Measurements from ENCODE around the gene ADAR.

The ADAR gene

DNA sequence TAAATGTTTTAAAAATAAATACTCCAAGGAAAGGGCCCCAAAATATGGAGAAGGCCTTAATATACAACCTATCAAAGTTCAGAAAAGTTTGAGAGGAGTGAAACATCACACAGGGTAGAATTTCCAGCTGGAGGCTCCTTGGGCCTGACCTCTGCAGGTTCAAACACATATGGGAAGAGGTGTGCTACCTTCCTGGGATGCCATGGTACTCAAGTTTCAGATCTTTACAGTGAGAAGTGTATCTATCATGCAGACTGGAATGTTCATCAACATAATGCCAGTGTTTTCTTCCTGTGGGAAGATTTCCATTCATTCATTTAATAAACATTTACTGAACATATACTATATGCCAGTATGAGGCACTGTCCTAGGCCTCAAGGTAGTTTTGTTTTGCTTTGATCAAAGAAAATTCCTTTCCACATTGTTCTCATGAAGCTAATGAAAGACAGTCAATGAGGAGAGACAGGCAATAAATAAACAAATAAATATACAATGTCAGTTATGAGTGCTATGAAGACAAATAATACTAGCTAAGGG lies 14.6 kb upstream of the ADAR start:
- Histone ChIP-seq H3K27ac (no peak overlapping the region), H3K4me2 (ENCODE audit: low read length) (no peak overlapping the region), H3K79me2 (peaks cover 32% of the 10 kb centered on the region), H3K4me3 (ENCODE audit: low read depth, low read length) (no peak overlapping the region), H3K4me1 (peaks cover 4% of the 10 kb centered on the region), H2AFZ (no peak overlapping the region), H3K27me3 (ENCODE audit: control insufficient read depth, insufficient read depth, low read length) (no peaks in the 10 kb centered on the region), H3K9ac (no peak overlapping the region), H3K9me3 (ENCODE audit: control insufficient read depth, low read length) (no peaks in the 10 kb centered on the region), H3K36me3 (ENCODE audit: control insufficient read depth, insufficient read depth, low read length) (no peaks in the 10 kb centered on the region)
- TF ChIP-seq, protein P1, sequence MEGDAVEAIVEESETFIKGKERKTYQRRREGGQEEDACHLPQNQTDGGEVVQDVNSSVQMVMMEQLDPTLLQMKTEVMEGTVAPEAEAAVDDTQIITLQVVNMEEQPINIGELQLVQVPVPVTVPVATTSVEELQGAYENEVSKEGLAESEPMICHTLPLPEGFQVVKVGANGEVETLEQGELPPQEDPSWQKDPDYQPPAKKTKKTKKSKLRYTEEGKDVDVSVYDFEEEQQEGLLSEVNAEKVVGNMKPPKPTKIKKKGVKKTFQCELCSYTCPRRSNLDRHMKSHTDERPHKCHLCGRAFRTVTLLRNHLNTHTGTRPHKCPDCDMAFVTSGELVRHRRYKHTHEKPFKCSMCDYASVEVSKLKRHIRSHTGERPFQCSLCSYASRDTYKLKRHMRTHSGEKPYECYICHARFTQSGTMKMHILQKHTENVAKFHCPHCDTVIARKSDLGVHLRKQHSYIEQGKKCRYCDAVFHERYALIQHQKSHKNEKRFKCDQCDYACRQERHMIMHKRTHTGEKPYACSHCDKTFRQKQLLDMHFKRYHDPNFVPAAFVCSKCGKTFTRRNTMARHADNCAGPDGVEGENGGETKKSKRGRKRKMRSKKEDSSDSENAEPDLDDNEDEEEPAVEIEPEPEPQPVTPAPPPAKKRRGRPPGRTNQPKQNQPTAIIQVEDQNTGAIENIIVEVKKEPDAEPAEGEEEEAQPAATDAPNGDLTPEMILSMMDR (IDR thresholded peaks at IDR 0.05), result no peak

DNA sequence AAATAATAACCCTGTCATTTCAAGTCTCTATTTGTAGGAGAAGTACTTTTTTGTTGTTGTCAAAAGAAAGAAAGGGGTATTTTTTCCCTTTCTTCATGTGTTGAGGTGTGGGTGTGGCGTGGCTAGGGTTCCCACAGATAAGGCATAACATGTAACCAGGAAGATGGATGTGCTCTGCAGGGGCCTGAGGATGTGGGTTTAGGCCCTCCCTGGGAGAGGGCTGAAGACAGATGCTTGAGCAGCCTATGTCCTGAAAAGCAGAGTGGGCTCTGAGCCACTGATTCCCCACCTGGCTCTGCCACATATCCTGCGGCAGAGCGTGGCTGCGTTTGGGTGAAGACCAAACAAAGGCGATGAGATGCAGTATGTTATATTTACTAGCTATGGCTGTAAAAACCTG lies 13.9 kb upstream of the ADAR start:
- no peak overlapping the region for H3K9ac ChIP-seq
- no peak overlapping the region for H3K27ac ChIP-seq
- peaks cover 4% of the 10 kb centered on the region for H3K4me1 ChIP-seq
- no peak overlapping the region for H3K4me2 ChIP-seq (ENCODE audit: low read length)
- no peaks in the 10 kb centered on the region for H3K36me3 ChIP-seq (ENCODE audit: control insufficient read depth, insufficient read depth, low read length)
- no peak overlapping the region for H2AFZ ChIP-seq
- no peaks in the 10 kb centered on the region for H3K9me3 ChIP-seq (ENCODE audit: control insufficient read depth, low read length)
- no peaks in the 10 kb centered on the region for H3K27me3 ChIP-seq (ENCODE audit: control insufficient read depth, insufficient read depth, low read length)
- TF ChIP-seq, protein P1 (IDR thresholded peaks at IDR 0.05), result no peak
- H3K4me3 ChIP-seq (ENCODE audit: low read depth, low read length), result no peak overlapping the region
- peaks cover 37% of the 10 kb centered on the region for H3K79me2 ChIP-seq

DNA sequence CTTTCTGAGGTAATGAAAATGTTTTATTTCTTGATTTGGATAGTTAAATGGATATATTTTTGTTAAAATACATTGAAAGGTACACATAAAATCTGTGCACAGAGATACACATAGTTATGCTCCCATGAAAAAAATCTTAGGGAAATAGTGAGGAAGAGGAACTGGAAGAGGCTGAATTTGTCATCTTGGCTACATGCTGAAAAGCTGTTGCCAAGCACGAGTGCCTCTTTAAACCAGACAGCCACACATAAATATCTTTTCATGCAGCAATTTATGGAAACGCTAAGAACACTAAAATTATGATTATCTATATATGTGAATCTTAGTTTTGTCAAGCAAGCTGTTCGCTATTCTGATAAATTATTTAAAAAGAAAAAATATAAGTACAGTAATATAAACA lies 12.8 kb upstream of the ADAR start:
- Histone ChIP-seq H3K4me2 (ENCODE audit: low read length) (no peak overlapping the region), H3K79me2 (peaks cover 43% of the 10 kb centered on the region), H3K9me3 (ENCODE audit: control insufficient read depth, low read length) (no peaks in the 10 kb centered on the region), H3K36me3 (ENCODE audit: control insufficient read depth, insufficient read depth, low read length) (no peaks in the 10 kb centered on the region), H3K27me3 (ENCODE audit: control insufficient read depth, insufficient read depth, low read length) (no peaks in the 10 kb centered on the region), H3K4me1 (no peaks in the 10 kb centered on the region), H3K9ac (no peak overlapping the region), H3K4me3 (ENCODE audit: low read depth, low read length) (no peak overlapping the region), H2AFZ (no peak overlapping the region), H3K27ac (no peak overlapping the region)
- TF ChIP-seq, protein P1 (IDR thresholded peaks at IDR 0.05), result no peak

DNA sequence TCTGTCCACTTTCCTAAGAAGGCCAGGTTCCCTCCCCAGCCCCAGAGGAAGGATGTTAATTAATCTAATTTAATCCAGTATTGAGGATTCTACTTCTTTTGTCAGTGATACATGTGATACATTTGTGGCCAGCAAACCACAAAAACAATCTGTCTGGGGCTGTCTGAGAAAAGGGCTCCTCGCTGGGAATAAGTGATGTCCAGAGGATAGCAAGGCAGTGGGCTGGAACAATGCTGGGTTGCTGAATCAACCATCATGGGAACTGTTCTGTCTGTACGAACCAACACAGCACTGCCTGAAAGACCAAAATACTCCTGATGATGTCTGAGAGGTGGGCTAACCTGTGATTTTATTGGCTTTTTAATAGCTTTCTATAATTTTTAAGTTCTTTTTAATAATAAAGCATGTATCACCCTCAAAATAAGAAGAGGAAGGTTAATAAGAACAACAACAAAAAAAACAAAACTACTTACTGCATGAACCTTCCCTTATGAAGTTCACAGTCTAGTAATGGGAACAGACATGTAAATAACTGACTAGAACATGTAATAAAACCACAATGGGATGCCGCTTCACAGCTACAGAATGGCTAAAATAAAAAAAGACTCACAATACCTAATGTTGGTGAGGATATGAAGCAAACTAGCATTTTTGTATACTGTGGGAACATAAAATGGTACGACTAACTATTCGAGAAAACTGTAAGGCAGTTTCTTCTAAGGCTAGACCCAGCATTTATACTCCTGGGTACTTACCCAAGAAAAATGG lies 11.4 kb upstream of the ADAR start:
- Histone ChIP-seq H3K9me3 (ENCODE audit: control insufficient read depth, low read length) (no peaks in the 10 kb centered on the region), H3K27ac (no peak overlapping the region), H3K4me1 (no peaks in the 10 kb centered on the region), H3K36me3 (ENCODE audit: control insufficient read depth, insufficient read depth, low read length) (no peaks in the 10 kb centered on the region), H3K27me3 (ENCODE audit: control insufficient read depth, insufficient read depth, low read length) (no peaks in the 10 kb centered on the region), H3K4me2 (ENCODE audit: low read length) (no peak overlapping the region), H2AFZ (no peak overlapping the region), H3K79me2 (peaks cover 39% of the 10 kb centered on the region), H3K9ac (no peak overlapping the region), H3K4me3 (ENCODE audit: low read depth, low read length) (no peak overlapping the region)
- TF ChIP-seq, protein P1 (IDR thresholded peaks at IDR 0.05), result no peak
